ENCODE measurements around the gene COBL. TPM values are rescaled to one million over a fixed set of nuclear protein-coding genes. Genes with fewer than 3 reads are reported as not detected.

The COBL gene
- total RNA-seq, 2 donors from 2014 or later, result 1.4 to 1.6 TPM

- H3K27ac ChIP-seq, result no peak overlapping the region
- ATAC-seq (ENCODE audit: insufficient number of reproducible peaks, low FRiP score, low read depth), result no peak
- H3K4me3 ChIP-seq, result no peak overlapping the region
- no peaks in the 10 kb centered on the region for H3K36me3 ChIP-seq
- H3K9me3 ChIP-seq, result no peaks in the 10 kb centered on the region
- H3K27me3 ChIP-seq (replicated peaks; ENCODE audit: insufficient read depth), result no peaks in the 10 kb centered on the region
- TF ChIP-seq, protein P1, sequence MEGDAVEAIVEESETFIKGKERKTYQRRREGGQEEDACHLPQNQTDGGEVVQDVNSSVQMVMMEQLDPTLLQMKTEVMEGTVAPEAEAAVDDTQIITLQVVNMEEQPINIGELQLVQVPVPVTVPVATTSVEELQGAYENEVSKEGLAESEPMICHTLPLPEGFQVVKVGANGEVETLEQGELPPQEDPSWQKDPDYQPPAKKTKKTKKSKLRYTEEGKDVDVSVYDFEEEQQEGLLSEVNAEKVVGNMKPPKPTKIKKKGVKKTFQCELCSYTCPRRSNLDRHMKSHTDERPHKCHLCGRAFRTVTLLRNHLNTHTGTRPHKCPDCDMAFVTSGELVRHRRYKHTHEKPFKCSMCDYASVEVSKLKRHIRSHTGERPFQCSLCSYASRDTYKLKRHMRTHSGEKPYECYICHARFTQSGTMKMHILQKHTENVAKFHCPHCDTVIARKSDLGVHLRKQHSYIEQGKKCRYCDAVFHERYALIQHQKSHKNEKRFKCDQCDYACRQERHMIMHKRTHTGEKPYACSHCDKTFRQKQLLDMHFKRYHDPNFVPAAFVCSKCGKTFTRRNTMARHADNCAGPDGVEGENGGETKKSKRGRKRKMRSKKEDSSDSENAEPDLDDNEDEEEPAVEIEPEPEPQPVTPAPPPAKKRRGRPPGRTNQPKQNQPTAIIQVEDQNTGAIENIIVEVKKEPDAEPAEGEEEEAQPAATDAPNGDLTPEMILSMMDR (IDR thresholded peaks at IDR 0.05), result no peak
- no peak for DNase-seq (ENCODE audit: low spot score)
- no peaks in the 10 kb centered on the region for H3K4me1 ChIP-seq (ENCODE audit: control insufficient read depth in 1 of 2, low read depth in 2 of 2)
These were observed 128.7 kb downstream of the COBL start for GRCh38 chr7:51187941-51188340.

- ATAC-seq (ENCODE audit: insufficient number of reproducible peaks, low FRiP score, low read depth), result no peak
These were observed 130.1 kb downstream of the COBL start for GRCh38 chr7:51186531-51186930.

DNA sequence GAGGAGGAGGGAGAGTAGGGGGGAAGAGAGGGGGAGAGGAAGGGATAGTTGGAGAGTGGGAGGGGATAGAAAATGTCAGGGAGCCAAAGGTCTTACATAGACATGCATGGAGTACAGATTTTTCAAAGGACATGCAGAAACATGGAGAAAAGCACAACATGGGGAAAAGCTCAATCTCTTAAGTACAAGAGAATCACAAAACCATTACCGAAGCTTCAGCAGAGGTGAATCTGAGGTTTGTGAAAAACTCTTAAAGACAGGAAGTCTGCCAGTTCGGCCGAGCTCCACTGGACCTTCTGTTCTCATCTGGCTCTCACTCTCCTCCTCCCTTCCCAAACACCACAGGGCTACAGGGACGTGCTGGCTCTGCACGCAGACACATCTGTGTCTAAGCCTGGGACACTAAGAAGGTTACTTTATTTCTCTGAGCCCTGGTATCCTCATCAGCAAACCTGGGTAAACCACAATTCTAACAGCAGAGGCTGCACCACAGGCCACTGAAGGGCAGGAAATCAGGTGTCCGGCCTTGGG lies 133.9 kb downstream of the COBL start:
- H3K4me1 ChIP-seq (ENCODE audit: control insufficient read depth in 1 of 2, low read depth in 2 of 2), result no peaks in the 10 kb centered on the region

More at GRCh38 chr7:51186531-51186930, 130.1 kb downstream of the COBL start:
- Histone ChIP-seq H3K4me1 (ENCODE audit: control insufficient read depth in 1 of 2, low read depth in 2 of 2) (no peaks in the 10 kb centered on the region), H3K27ac (no peak overlapping the region), H3K27me3 (replicated peaks; ENCODE audit: insufficient read depth) (no peaks in the 10 kb centered on the region), H3K4me3 (no peak overlapping the region), H3K36me3 (no peaks in the 10 kb centered on the region), H3K9me3 (no peaks in the 10 kb centered on the region)
- DNase-seq (ENCODE audit: low spot score), result no peak
- TF ChIP-seq, protein P1 (IDR thresholded peaks at IDR 0.05), result no peak

GRCh38 chr7:51180092-51180491 lies 136.5 kb downstream of the COBL start:
- no peak for ATAC-seq (ENCODE audit: insufficient number of reproducible peaks, low FRiP score, low read depth)
- H3K9me3 ChIP-seq, result no peaks in the 10 kb centered on the region
- DNase-seq (ENCODE audit: low spot score), result no peak
- H3K27me3 ChIP-seq (replicated peaks; ENCODE audit: insufficient read depth), result no peaks in the 10 kb centered on the region
- no peak overlapping the region for H3K4me3 ChIP-seq
- H3K27ac ChIP-seq, result no peak overlapping the region
- no peaks in the 10 kb centered on the region for H3K36me3 ChIP-seq
- TF ChIP-seq, protein P1 (IDR thresholded peaks at IDR 0.05), result no peak
- no peaks in the 10 kb centered on the region for H3K4me1 ChIP-seq (ENCODE audit: control insufficient read depth in 1 of 2, low read depth in 2 of 2)

More for the DNA sequence above, 133.9 kb downstream of the COBL start:
- no peaks in the 10 kb centered on the region for H3K36me3 ChIP-seq
- ATAC-seq (ENCODE audit: insufficient number of reproducible peaks, low FRiP score, low read depth) (no peak), DNase-seq (ENCODE audit: low spot score) (no peak)
- H3K27me3 ChIP-seq (replicated peaks; ENCODE audit: insufficient read depth), result no peaks in the 10 kb centered on the region
- TF ChIP-seq, protein P1 (IDR thresholded peaks at IDR 0.05), result no peak
- no peak overlapping the region for H3K4me3 ChIP-seq
- H3K9me3 ChIP-seq, result no peaks in the 10 kb centered on the region
- no peak overlapping the region for H3K27ac ChIP-seq

DNA sequence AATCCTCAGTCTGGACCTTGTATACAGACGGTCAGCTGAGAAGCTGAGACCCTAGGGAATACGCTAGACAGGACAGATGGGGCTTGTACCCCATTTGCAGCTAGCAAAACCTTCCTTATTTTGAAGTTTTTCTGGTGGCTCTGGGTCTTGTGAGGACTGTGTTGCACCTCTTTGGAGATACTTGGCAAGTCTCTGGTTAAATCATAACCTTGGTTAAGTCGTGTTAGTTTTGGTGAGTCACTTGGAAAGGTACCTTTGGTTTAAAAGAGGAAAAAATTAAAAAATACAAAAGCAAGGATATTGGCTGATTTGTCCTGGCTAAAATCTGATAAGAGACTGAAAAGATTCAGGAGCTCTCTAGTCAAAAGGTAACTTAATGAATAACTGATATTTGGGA lies 140.6 kb downstream of the COBL start:
- no peaks in the 10 kb centered on the region for H3K4me1 ChIP-seq (ENCODE audit: control insufficient read depth in 1 of 2, low read depth in 2 of 2)
- no peak overlapping the region for H3K27ac ChIP-seq
- H3K36me3 ChIP-seq, result no peaks in the 10 kb centered on the region
- DNase-seq (ENCODE audit: low spot score), result no peak
- TF ChIP-seq, protein P1 (IDR thresholded peaks at IDR 0.05), result no peak
- H3K9me3 ChIP-seq, result no peaks in the 10 kb centered on the region
- no peak overlapping the region for H3K4me3 ChIP-seq
- ATAC-seq (ENCODE audit: insufficient number of reproducible peaks, low FRiP score, low read depth), result no peak
- no peaks in the 10 kb centered on the region for H3K27me3 ChIP-seq (replicated peaks; ENCODE audit: insufficient read depth)

All from thoracic aorta (tissue), 2 donors.